SK-N-SH treated with all-trans-retinoic acid at 6 μM for 48 hours (cell line): ENCODE data around the gene ANKRD33B.

Experiments used
- ARNTL ChIP-seq: fragments of 450-650 bp; formaldehyde crosslinking; IDR thresholded peaks from 2 replicates; pipeline ENCODE4 v1.5.0; 2020; ENCODE audit warnings: low read depth, mild to moderate bottlenecking, moderate library complexity, borderline replicate concordance
- BACH2 ChIP-seq: fragments of 250-450 bp; sonication (Bioruptor Pico); IDR thresholded peaks from 2 replicates; pipeline ENCODE4 v1.9.0; 2021; ENCODE audit warnings: mild to moderate bottlenecking, borderline replicate concordance
- ESRRG ChIP-seq: fragments of 250-450 bp; sonication (Bioruptor Pico); IDR thresholded peaks from 2 replicates; pipeline ENCODE4 v1.6.1; 2021; ENCODE audit warnings: mild to moderate bottlenecking
- RARB ChIP-seq: fragments of 250-450 bp; sonication (Bioruptor Pico); IDR thresholded peaks from 2 replicates; pipeline ENCODE4 v1.8.0; 2021; ENCODE audit warnings: mild to moderate bottlenecking, moderate library complexity
- SNAI2 ChIP-seq: fragments of 250-450 bp; sonication (Bioruptor Pico); IDR thresholded peaks from 2 replicates; pipeline ENCODE4 v1.5.0; 2020; ENCODE audit warnings: mild to moderate bottlenecking, moderate library complexity
- TOX ChIP-seq: fragments of 250-450 bp; sonication (Bioruptor Pico); IDR thresholded peaks from 2 replicates; pipeline ENCODE4 v1.8.0; 2021; ENCODE audit warnings: mild to moderate bottlenecking, moderate library complexity, borderline replicate concordance
- ZFP30 ChIP-seq: fragments of 450-650 bp; formaldehyde crosslinking; IDR thresholded peaks from 2 replicates; pipeline ENCODE4 v1.5.0; 2022; ENCODE audit warnings: mild to moderate bottlenecking, moderate library complexity
- ZNF565 ChIP-seq: fragments of 450-650 bp; formaldehyde crosslinking; conservative IDR thresholded peaks from 2 replicates; pipeline ENCODE4 v1.5.0; 2020; ENCODE audit warnings: low read depth, mild to moderate bottlenecking, moderate library complexity
- TF ChIP-seq, protein P1 (sequence below): fragments of 250-450 bp; sonication (Bioruptor Pico); IDR thresholded peaks from 2 replicates; pipeline ENCODE4 v1.8.0; 2020; ENCODE audit warnings: mild to moderate bottlenecking, moderate library complexity, borderline replicate concordance
- TF ChIP-seq, protein P2 (sequence below): fragments of 250-450 bp; sonication (Bioruptor Pico); IDR thresholded peaks from 2 replicates; pipeline ENCODE4 v1.5.1; 2021; ENCODE audit warnings: mild to moderate bottlenecking, moderate library complexity
- TF ChIP-seq, protein P3 (sequence below): fragments of 250-450 bp; sonication (Bioruptor Pico); IDR thresholded peaks from 2 replicates; pipeline ENCODE4 v1.5.1; 2020; ENCODE audit warnings: low read depth, mild to moderate bottlenecking, moderate library complexity

DNA sequence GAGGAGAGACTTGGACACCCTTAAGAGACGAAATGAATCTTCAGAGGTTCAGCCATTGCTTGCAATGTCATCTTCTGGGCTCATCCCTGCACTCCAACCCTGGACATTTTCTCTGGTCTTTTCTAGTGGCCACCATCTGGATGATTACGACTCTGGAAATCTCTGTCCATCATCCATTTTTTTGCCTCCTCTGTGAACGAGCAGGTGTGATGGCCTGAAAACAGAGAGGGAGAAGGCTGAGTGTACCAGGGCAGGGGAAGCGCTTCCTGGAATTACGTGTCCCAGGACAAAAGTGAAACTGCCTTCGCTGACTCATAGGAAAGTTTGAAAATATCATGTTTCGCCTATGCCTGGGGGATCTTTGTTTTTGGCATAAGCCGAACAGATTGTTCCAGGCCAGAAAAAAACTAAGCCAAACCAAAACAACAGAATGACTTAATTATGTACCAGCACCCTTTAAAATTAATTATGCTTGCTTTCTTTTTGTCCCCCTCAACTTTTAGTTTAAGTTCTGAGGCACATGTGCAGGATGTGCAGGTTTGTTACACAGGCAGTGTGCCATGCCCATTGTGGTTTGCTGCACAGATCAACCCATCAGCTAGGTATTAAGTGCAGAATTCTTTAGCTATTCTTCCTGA, 31.9 kb downstream of the ANKRD33B start:
- TF ChIP-seq, protein P1, sequence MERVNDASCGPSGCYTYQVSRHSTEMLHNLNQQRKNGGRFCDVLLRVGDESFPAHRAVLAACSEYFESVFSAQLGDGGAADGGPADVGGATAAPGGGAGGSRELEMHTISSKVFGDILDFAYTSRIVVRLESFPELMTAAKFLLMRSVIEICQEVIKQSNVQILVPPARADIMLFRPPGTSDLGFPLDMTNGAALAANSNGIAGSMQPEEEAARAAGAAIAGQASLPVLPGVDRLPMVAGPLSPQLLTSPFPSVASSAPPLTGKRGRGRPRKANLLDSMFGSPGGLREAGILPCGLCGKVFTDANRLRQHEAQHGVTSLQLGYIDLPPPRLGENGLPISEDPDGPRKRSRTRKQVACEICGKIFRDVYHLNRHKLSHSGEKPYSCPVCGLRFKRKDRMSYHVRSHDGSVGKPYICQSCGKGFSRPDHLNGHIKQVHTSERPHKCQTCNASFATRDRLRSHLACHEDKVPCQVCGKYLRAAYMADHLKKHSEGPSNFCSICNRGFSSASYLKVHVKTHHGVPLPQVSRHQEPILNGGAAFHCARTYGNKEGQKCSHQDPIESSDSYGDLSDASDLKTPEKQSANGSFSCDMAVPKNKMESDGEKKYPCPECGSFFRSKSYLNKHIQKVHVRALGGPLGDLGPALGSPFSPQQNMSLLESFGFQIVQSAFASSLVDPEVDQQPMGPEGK = no peak
- TF ChIP-seq SNAI2 (CRISPR knock-in tag) (no peak), ESRRG (no peak), ARNTL (CRISPR knock-in tag) (no peak), BACH2 (CRISPR knock-in tag) (no peak), TOX (no peak), ZFP30 (CRISPR knock-in tag) (no peak), RARB (no peak), ZNF565 (CRISPR knock-in tag) (no peak)
- TF ChIP-seq, protein P2, sequence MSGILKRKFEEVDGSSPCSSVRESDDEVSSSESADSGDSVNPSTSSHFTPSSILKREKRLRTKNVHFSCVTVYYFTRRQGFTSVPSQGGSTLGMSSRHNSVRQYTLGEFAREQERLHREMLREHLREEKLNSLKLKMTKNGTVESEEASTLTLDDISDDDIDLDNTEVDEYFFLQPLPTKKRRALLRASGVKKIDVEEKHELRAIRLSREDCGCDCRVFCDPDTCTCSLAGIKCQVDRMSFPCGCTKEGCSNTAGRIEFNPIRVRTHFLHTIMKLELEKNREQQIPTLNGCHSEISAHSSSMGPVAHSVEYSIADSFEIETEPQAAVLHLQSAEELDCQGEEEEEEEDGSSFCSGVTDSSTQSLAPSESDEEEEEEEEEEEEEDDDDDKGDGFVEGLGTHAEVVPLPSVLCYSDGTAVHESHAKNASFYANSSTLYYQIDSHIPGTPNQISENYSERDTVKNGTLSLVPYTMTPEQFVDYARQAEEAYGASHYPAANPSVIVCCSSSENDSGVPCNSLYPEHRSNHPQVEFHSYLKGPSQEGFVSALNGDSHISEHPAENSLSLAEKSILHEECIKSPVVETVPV (CRISPR knock-in tag) = no peak
- TF ChIP-seq, protein P3, sequence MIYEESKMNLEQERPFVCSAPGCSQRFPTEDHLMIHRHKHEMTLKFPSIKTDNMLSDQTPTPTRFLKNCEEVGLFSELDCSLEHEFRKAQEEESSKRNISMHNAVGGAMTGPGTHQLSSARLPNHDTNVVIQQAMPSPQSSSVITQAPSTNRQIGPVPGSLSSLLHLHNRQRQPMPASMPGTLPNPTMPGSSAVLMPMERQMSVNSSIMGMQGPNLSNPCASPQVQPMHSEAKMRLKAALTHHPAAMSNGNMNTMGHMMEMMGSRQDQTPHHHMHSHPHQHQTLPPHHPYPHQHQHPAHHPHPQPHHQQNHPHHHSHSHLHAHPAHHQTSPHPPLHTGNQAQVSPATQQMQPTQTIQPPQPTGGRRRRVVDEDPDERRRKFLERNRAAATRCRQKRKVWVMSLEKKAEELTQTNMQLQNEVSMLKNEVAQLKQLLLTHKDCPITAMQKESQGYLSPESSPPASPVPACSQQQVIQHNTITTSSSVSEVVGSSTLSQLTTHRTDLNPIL (CRISPR knock-in tag) = no peak
